ENCODE results near the gene HDHD3. TPM values are rescaled to one million over a fixed set of nuclear protein-coding genes. Genes with fewer than 3 reads are reported as not detected.
"Not testable (repeated sequence)": the region's sequence is repeated elsewhere in the genome, so short reads cannot be mapped to it uniquely, and the experiment has no call there.

Gene HDHD3
- total RNA-seq, 1 experiment from 2014 or later, result 39.5 TPM

DNA sequence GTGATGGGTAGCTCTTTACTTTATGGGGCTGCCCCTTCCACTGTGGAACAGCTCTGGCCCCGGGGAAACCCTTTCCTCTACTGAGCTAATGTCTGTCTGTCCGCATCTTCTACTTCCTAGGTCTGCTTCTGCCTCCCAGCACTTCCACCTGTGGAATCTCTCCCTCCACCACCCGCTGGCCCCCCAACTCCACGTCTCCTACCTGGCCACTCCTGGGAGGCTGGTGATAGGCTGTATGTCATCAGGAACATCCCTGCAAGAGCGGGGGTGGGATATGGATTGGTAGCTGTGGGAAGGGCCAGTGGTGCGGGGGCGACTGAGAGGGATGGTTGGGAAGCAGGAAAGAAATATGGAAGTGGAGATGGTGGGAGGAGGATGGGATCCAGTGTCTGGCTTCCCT is 15.1 kb upstream of the HDHD3 start:
- in situ Hi-C loops (cut with HindIII; ENCODE audit: low pct_unique_long_range_greater_than_20kb, low sequenced_read_pairs), result no loop called here
- no peak for DNase-seq (ENCODE audit: low read depth)

DNA sequence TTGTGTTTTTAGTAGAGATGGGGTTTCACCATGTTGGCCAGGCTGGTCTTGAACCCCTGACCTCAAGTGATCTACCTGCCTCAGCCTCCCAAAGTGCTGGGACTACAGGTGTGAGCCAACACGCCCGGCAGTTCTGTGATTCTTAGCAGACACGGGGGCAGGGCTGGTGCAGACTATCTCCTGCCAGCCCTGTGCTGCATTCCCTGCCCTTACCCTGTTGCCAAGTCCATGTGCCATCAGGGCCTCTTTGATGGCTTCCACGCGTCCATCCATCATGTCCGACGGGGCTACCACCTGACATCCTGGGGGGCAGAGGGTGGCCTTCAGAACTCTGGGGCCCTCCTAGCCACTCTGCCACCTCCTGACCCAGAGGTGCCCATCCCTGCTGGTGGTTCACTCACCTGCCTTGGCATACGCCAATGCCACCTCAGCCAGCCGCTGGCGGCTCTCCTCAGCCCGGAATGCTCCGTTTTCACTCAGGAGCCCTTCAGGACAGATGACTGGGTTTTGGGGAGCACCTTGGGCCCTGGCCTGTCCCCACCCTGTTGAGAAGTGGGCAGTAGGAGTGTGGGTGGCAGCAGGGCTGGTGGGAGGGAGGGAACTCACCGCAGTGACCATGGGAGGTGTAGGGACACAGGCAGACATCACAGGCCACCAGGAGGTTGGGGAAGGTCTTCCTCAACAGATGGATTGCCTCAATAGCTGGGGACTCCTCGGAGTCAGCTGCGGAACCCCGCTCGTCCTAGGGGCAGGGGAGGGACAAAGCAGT is 13.6 kb upstream of the HDHD3 start:
- DNase-seq (ENCODE audit: low read depth), result no peak
- in situ Hi-C loops (cut with HindIII; ENCODE audit: low pct_unique_long_range_greater_than_20kb, low sequenced_read_pairs), result no loop called here

DNA sequence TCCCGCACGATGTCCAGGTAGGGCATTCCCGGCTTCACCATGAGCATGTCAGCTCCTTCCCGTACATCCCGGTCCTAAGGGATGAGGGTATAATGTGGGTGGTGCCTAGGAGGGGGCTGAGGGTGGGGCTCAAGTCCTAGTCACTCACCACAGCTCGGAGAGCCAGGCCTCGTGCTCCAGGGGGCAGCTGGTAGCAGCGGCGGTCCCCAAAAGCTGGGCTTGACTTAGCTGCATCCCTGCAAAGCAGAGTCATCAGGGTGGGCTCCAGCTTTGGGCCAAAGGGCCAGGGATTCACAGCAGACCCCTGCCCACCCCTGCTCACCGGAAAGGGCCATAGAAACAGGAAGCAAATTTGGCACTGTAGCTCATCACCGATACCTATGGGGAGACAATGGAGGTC is 12.7 kb upstream of the HDHD3 start:
- DNase-seq (ENCODE audit: low read depth), result no peak
- in situ Hi-C loops (cut with HindIII; ENCODE audit: low pct_unique_long_range_greater_than_20kb, low sequenced_read_pairs), result no loop called here

DNA sequence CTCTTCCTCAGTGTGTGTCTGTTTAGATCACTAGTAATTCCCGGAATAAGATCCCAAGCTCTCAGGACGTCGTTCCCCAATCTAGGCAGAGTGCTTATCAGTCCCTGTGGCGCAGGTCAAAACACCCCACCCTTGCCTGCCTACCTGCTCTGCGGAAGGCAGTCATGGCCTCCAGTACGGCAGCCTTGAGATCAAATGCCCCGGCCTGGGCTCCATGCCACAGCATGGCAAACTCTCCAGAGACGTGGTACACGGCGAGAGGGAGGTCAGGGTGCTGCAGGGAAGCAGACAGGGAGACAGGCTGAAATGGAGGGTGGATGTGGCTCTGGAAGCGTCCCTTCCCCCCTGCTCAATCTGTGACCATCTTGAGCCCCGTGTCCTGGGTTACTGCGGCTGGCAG is 12.0 kb upstream of the HDHD3 start:
- in situ Hi-C loops (cut with HindIII; ENCODE audit: low pct_unique_long_range_greater_than_20kb, low sequenced_read_pairs), result no loop called here
- no peak for DNase-seq (ENCODE audit: low read depth)

DNA sequence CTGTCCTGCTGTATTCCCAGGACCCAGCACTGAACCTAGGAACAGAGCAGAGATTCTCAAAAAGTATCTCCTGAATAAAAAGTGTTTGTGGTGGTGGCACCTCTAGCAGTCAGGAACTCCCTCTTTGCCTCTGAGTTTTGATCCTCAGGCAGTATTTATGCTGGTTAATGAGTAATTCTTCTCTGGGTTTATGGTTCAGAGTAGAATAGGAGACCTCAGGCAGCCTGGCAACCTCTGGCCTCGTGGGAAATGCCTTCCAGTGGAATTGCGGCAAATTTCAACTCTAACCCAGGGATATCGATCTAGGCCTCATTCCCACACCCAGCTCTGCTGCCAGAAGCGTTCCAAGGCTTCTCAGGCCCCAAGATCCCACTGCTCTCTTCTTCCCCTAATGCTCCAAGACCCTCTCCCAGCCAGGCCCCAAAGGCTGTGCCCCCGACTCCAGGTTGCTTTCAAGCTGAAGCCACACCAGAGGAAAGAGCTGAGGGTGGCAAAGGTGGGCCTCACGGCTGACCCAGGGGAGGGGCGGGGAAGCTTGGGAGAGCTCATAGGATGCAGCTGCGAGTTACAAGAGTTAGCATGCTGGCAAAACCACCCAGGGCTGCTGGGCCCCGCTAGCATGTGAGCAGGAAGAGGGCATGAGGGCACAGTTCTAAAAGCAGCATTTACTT is 10.9 kb upstream of the HDHD3 start:
- DNase-seq (ENCODE audit: low read depth), result no peak
- in situ Hi-C loops (cut with HindIII; ENCODE audit: low pct_unique_long_range_greater_than_20kb, low sequenced_read_pairs), result no loop called here

GRCh38 chr9:113386571-113387393 is 10.0 kb upstream of the HDHD3 start:
- no peak for DNase-seq (ENCODE audit: low read depth)
- in situ Hi-C loops (cut with HindIII; ENCODE audit: low pct_unique_long_range_greater_than_20kb, low sequenced_read_pairs), result no loop called here

DNA sequence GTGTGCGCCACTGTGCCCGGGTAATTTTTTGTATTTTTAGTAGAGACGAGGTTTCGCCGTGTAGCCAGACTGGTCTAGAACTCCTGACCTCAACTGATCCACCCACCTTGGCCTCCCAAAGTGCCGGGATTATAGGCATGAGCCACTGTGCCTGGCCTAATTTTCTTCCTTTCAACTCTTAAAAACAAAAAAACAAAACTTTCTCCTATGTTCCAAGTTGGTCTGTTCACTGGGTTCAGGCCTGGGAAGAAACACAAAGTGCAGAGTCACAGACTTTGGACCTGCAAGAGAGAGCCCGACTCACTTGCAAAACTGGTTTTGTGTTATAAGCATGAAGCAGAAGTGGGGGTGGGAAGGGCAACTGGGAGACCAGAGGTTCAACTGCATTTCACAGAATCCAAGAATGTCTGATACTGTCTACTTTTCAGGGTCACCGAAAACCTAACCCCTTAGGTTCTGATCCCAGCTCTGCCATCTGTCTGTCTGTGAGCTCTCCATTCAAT is 5.2 kb upstream of the HDHD3 start:
- no peak for DNase-seq (ENCODE audit: low read depth)
- in situ Hi-C loops (cut with HindIII; ENCODE audit: low pct_unique_long_range_greater_than_20kb, low sequenced_read_pairs), result no loop called here

DNA sequence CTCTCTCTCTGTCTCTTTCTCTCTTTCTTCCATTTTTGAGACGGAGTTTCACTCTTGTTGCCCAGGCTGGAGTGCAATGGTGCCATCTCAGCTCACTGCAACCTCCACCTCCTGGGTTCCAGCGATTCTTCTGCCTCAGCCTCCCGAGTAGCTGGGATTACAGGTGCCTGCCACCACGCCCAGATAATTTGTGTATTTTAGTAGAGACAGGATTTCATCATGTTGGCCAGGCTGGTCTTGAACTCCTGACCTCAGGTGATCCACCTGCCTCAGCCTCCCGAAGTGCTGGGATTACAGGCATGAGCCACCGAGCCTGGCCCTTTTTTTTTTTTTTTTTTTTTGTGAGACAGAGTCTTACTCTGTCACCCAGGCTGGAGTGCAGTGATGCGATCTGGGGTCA is 4.7 kb upstream of the HDHD3 start:
- in situ Hi-C loops (cut with HindIII; ENCODE audit: low pct_unique_long_range_greater_than_20kb, low sequenced_read_pairs); DNase-seq (ENCODE audit: low read depth): not testable (repeated sequence)

DNA sequence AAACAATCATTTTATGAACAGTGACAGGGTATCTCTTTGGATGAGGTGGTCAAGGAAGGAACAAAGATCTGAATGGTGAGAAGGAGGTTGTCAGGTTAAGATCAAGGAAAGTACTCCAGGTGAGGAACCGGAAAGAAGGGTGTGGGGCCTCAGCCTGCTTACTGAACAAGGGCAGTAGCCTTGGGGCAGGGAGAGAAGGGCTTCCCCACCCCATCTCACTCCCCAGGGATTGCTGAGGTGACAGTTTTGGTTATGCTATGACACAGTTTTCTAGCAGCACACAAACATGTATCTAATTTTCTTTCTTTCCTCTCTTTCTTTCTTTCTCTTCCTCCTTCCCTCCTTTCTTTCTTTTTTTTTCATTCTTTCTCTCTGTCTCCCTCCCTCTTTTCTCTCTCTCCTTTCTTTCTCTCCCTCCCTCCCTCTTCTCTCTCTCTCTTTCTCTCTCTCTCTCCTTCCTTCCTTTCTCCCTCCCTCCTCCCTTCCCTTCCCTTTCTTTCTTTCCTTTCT is 4.1 kb upstream of the HDHD3 start:
- DNase-seq (ENCODE audit: low read depth), result no peak
- in situ Hi-C loops (cut with HindIII; ENCODE audit: low pct_unique_long_range_greater_than_20kb, low sequenced_read_pairs), result no loop called here

DNA sequence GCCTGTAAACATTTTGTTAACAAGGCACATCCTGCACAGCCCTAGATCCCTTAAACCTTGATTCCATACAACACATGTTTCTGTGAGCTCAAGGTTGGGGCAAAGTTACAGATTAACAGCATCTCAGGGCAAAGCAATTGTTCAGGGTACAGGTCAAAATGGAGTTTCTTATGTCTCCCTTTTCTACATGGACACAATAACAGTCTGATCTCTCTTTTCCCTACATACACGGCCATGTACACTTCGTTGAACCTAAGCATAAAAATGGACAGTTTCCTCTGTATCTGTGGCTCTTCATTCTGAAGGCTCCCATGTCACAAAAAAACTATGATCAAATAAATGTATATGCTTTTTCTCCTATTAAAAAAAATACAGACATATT is 3.0 kb upstream of the HDHD3 start:
- in situ Hi-C loops (cut with HindIII; ENCODE audit: low pct_unique_long_range_greater_than_20kb, low sequenced_read_pairs); DNase-seq (ENCODE audit: low read depth): not testable (repeated sequence)

DNA sequence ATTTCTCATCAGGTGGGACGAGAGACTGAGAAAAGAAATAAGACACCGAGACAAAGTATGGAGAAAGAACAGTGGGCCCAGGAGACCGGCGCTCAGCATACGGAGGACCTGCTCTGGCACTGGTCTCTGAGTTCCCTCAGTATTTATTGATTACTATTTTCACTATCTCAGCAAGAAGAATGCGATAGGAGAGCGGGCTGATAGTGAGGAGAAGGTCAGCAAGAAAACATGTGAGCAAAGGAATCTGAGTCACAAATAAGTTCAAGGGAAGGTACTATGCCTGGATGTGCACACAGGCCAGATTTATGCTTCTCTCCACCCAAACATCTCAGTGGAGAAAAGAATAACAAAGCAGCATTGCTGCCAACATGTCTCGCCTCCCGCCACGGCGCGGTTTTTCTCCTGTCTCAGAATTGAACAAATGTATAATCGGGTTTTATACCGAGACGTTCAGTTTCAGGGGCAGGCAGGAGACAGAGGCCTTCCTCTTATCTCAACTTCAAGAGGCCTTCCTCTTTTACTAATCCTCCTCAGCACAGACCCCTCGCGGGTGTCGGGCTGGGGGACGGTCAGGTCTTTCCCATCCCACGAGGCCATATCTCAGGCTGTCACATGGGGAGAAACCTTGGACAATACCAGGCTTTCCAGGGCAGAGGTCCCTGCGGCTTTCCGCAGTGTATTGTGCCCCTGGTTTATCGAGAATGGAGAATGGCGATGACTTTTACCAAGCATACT is 2.5 kb upstream of the HDHD3 start:
- in situ Hi-C loops (cut with HindIII; ENCODE audit: low pct_unique_long_range_greater_than_20kb, low sequenced_read_pairs); DNase-seq (ENCODE audit: low read depth): not testable (repeated sequence)

- in situ Hi-C loops (cut with HindIII; ENCODE audit: low pct_unique_long_range_greater_than_20kb, low sequenced_read_pairs), result no loop called here
Observed at GRCh38 chr9:113375057-113376023, 1.4 kb downstream of the HDHD3 start.

GRCh38 chr9:113373676-113374392 is 3.0 kb downstream of the HDHD3 start:
- DNase-seq (ENCODE audit: low read depth), result no peak
- in situ Hi-C loops (cut with HindIII; ENCODE audit: low pct_unique_long_range_greater_than_20kb, low sequenced_read_pairs), result no loop called here

More at GRCh38 chr9:113375057-113376023, 1.4 kb downstream of the HDHD3 start:
- no peak for DNase-seq (ENCODE audit: low read depth)

- in situ Hi-C loops (cut with HindIII; ENCODE audit: low pct_unique_long_range_greater_than_20kb, low sequenced_read_pairs), result no loop called here
- no peak for DNase-seq (ENCODE audit: low read depth)
Observed at GRCh38 chr9:113373256-113373655, 3.5 kb downstream of the HDHD3 start.

- in situ Hi-C loops (cut with HindIII; ENCODE audit: low pct_unique_long_range_greater_than_20kb, low sequenced_read_pairs), result no loop called here
- DNase-seq (ENCODE audit: low read depth), result no peak
Observed at GRCh38 chr9:113372059-113372458, 4.7 kb downstream of the HDHD3 start.

DNA sequence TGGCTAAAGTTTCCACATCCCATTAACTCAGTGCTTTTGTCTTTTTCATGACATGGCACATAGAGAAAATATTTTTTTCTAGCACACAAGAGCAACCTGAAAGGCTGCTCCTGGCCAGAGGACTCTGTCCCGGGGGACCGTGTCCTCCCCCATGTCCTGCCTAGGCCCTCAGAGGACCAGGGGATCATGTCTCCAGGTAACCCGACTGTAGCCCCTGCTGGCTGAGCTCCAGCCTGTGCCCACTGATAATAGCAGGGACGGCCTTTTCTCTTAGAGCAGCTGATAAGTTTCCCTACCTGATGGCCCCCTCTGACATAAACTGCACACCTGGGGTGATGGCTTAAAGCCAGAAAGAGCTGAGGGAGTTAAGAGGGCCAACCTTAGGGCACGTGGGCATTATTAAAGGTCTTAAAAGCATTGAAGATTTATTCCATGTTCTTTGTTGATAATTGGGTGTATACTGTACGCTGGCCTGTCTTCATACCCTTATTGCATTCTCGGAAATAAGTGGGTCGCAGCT is 5.9 kb downstream of the HDHD3 start:
- no peak for DNase-seq (ENCODE audit: low read depth)
- in situ Hi-C loops (cut with HindIII; ENCODE audit: low pct_unique_long_range_greater_than_20kb, low sequenced_read_pairs), result no loop called here
